DMS114 treated with DMSO at 0.1 percent for 48 hours (cell line): ENCODE results near the gene ATP5ME.
"Not testable (repeated sequence)": the region's sequence is repeated elsewhere in the genome, so short reads cannot be mapped to it uniquely, and the experiment has no call there.

ENCODE experiments used
- DNase-seq: peaks from one replicate; lab custom pipeline; 2025; ENCODE audit not compliant: unreplicated experiment; lab: John Stamatoyannopoulos, UW

The ATP5ME gene

GRCh38 chr4:705278-706082, 31.4 kb upstream of the ATP5ME start, which contains the start of gene PCGF3:
PCGF3 (plus strand) TSS chr4:705832; CDS start chr4:733681, 27,849 bp downstream.
- peak; percentile 78 for DNase-seq

- no peak for DNase-seq
Observed at GRCh38 chr4:704971-705277, 30.8 kb upstream of the ATP5ME start.

GRCh38 chr4:704198-704891, 30.3 kb upstream of the ATP5ME start:
- DNase-seq = no peak

GRCh38 chr4:703336-704197, 29.5 kb upstream of the ATP5ME start:
- no peak for DNase-seq

- DNase-seq = no peak
Observed at GRCh38 chr4:702618-703048, 28.6 kb upstream of the ATP5ME start.

GRCh38 chr4:700587-701264, 26.6 kb upstream of the ATP5ME start:
- no peak for DNase-seq

- DNase-seq = no peak
Observed at GRCh38 chr4:699816-700580, 25.9 kb upstream of the ATP5ME start.

- DNase-seq = not testable (repeated sequence)
Observed at GRCh38 chr4:694341-694940, 20.4 kb upstream of the ATP5ME start.

- no peak for DNase-seq
Observed at GRCh38 chr4:692771-693554, 18.9 kb upstream of the ATP5ME start.

GRCh38 chr4:689723-690122, 15.6 kb upstream of the ATP5ME start:
- no peak for DNase-seq

- no peak for DNase-seq
Observed at GRCh38 chr4:688854-689681, 15.0 kb upstream of the ATP5ME start, which contains the start of gene SLC49A3. SLC49A3 (minus strand) TSS chr4:689151; CDS start chr4:689127, 24 bp downstream.

GRCh38 chr4:687971-688853, 14.1 kb upstream of the ATP5ME start:
- no peak for DNase-seq

GRCh38 chr4:687048-687970, 13.2 kb upstream of the ATP5ME start:
- DNase-seq = no peak

GRCh38 chr4:686413-687040, 12.5 kb upstream of the ATP5ME start:
- no peak for DNase-seq

GRCh38 chr4:685679-686412, 11.8 kb upstream of the ATP5ME start:
- no peak for DNase-seq
